Suprapubic skin (tissue), 4 donors: ENCODE data around the gene CYFIP1. TPM values are rescaled to one million over a fixed set of nuclear protein-coding genes. Genes with fewer than 3 reads are reported as not detected.
A peak's percentile ranks its signal among the peaks of the same experiment; 100 is the strongest.

Experiments used
- DNase-seq, 2 donors: peaks; one replicate each; pipeline ENCODE4 v3.0.0-alpha.2; 2019; ENCODE audit warnings: low spot score in 2 of 2
- H3K27ac ChIP-seq: fragments of 200-600 bp; sonication (generic); one replicate; pipeline ENCODE4 v1.5.1; 2019
- H3K27me3 ChIP-seq: fragments of 200-600 bp; sonication (generic); one replicate; pipeline ENCODE4 v1.5.1; 2019
- H3K36me3 ChIP-seq: fragments of 200-600 bp; sonication (generic); one replicate; pipeline ENCODE4 v1.5.1; 2019
- H3K4me1 ChIP-seq: fragments of 200-600 bp; sonication (generic); one replicate; pipeline ENCODE4 v1.5.1; 2019
- H3K4me3 ChIP-seq: fragments of 200-600 bp; sonication (generic); one replicate; pipeline ENCODE4 v1.5.1; 2019; ENCODE audit warnings: mild to moderate bottlenecking
- H3K9me3 ChIP-seq: fragments of 200-600 bp; sonication (generic); one replicate; pipeline ENCODE4 v1.5.1; 2019
- CTCF ChIP-seq, 2 donors: fragments of 200-600 bp in 1 of 2; fragments of 450-650 bp in 1 of 2; sonication (generic) in 1 of 2; IDR thresholded peaks; one replicate each; pipeline ENCODE4 v1.5.1; 2016 to 2019; ENCODE audit warnings: antibody characterized with exemption in 2 of 2, mild to moderate bottlenecking in 1 of 2, moderate library complexity in 1 of 2
- EP300 ChIP-seq: sonication (generic); formaldehyde crosslinking; IDR thresholded peaks from one replicate; pipeline ENCODE4 v1.6.1; 2017; ENCODE audit warnings: antibody characterized with exemption
- POLR2A ChIP-seq, 2 donors: fragments of 450-650 bp; IDR thresholded peaks; one replicate each; pipeline ENCODE4 v1.6.1; 2017; ENCODE audit warnings: antibody characterized with exemption in 2 of 2, mild to moderate bottlenecking in 2 of 2, moderate library complexity in 2 of 2
- POLR2AphosphoS5 ChIP-seq, 3 donors: sonication (generic); formaldehyde crosslinking; IDR thresholded peaks; one replicate each; pipeline ENCODE4 v1.6.1; 2017; ENCODE audit warnings: antibody characterized with exemption in 3 of 3
- whole genome bisulfite sequencing: methylation state at CpG from one replicate; pipeline ENCODE4 v1.1.5; 2018; 5-methylcytosine and 5-hydroxymethylcytosine counted together
- total RNA-seq, 4 donors: library from RNA; depleted of rRNA; stranded (reverse); fragments of >200 nt; gene quantifications; one replicate each; pipeline ENCODE4 v1.1.0, GENCODE V29; 2016

The CYFIP1 gene
- total RNA-seq, 4 donors from 2014 or later, result 77.5 to 106 (median 99.4) TPM

- Histone ChIP-seq H3K27me3 (no peaks in the 10 kb centered on the region), H3K9me3 (no peaks in the 10 kb centered on the region), H3K4me3 (no peak overlapping the region), H3K36me3 (no peaks in the 10 kb centered on the region), H3K4me1 (peaks cover 15% of the 10 kb centered on the region), H3K27ac (no peak overlapping the region)
- no peak for DNase-seq
- 85% methylated on average over 4 of the region's 4 CpGs for WGBS
- TF ChIP-seq EP300 (no peak), POLR2AphosphoS5 (IDR thresholded peaks at IDR 0.05) (no peak), POLR2A (IDR thresholded peaks at IDR 0.05) (no peak), CTCF (IDR thresholded peaks at IDR 0.05) (no peak)
These were observed 6.2 kb downstream of the CYFIP1 start for GRCh38 chr15:22973987-22974386.

- no peaks in the 10 kb centered on the region for H3K36me3 ChIP-seq
- no peak overlapping the region for H3K27ac ChIP-seq
- H3K4me1 ChIP-seq, result peaks cover 12% of the 10 kb centered on the region
- H3K27me3 ChIP-seq, result no peaks in the 10 kb centered on the region
- no peak overlapping the region for H3K4me3 ChIP-seq
- TF ChIP-seq POLR2AphosphoS5 (IDR thresholded peaks at IDR 0.05) (no peak), POLR2A (IDR thresholded peaks at IDR 0.05) (no peak), CTCF (IDR thresholded peaks at IDR 0.05) (no peak), EP300 (no peak)
- 56% methylated on average over 5 of the region's 5 CpGs for WGBS
- peak in 1 of 2 donors; percentile 19 for DNase-seq
- no peaks in the 10 kb centered on the region for H3K9me3 ChIP-seq
These were observed 6.9 kb downstream of the CYFIP1 start for GRCh38 chr15:22973286-22973685.

DNA sequence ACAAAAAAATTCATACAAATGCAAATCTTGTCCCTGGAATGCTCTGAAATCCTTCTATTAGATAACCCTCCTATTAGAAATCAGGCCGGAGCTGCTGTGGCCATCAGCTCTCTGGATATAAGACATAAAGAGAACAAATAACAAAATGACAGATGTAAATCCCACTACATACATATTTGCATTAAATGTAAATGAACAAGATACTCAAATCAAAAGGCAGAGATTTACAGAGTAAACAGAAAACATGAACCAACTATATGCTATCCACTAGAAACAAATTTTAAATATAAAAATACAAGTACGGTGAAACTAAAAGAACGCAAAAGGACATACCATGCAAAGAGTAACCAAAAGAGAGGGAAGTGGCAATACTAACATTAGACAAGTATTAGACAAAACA is 10.7 kb downstream of the CYFIP1 start:
- Histone ChIP-seq H3K27me3 (no peaks in the 10 kb centered on the region), H3K36me3 (peaks cover 4% of the 10 kb centered on the region), H3K27ac (no peak overlapping the region), H3K4me1 (peaks cover 10% of the 10 kb centered on the region), H3K9me3 (no peaks in the 10 kb centered on the region), H3K4me3 (no peak overlapping the region)
- WGBS, result 92% methylated on average over 3 of the region's 3 CpGs
- no peak for TF ChIP-seq EP300
- no peak for TF ChIP-seq POLR2AphosphoS5 (IDR thresholded peaks at IDR 0.05)
- no peak for TF ChIP-seq POLR2A (IDR thresholded peaks at IDR 0.05)
- no peak for DNase-seq

DNA sequence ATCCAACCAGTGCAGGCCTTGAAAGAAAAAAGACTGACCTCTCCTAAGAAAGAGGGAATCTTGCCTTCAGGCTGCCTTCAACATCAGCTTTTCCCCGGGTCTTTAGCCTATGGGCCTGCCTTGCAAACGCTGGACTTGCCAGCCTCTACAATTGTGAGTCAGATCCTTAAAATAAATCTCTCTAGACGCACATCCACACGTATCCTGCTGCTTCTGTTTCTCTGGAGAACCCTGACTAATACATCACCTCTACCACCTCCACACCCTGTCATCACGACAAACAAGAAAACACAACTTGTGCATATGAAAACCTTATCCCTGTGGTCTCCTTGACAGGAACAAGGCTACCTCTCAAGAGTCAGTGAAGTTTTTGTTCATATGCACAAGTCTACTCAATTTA is 11.8 kb downstream of the CYFIP1 start:
- no peak for TF ChIP-seq POLR2AphosphoS5 (IDR thresholded peaks at IDR 0.05)
- no peak for TF ChIP-seq EP300
- no peak for TF ChIP-seq POLR2A (IDR thresholded peaks at IDR 0.05)
- no peak for TF ChIP-seq CTCF (IDR thresholded peaks at IDR 0.05)
- WGBS, result 46% methylated on average over 5 of the region's 5 CpGs
- no peak overlapping the region for H3K27ac ChIP-seq

DNA sequence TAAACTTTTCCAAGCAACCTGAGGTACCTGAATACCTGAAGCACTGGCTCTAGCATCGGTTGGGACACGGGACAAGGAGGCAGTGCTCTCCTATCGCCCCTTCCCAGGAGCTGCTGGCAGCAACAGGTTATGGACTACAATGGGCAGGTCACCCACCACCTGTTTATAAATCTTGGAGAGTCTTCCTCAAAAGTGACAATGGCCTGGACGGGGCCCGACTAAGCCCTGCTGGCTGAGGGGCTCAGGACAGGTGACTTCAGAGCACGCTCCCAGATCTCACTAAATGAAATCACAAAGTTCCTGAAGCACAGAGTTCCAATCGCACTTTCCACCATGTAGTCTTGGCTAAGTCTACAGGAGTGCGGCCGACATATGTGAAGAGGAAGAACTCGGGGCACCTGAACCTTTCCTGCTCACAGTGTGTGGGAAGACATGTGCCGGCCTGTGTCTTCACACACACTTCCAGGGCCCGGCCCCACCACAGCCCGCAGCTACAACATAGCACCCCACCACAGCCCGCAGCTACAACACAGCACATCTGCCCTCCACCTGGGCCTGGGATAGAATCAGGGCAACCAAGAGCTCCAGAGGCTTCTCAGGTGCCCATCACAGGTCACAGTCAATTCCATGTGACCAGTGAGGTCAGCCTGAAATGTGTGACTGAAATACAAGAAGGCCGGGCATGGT is 12.9 kb downstream of the CYFIP1 start:
- no peak for TF ChIP-seq EP300
- no peak for TF ChIP-seq POLR2AphosphoS5 (IDR thresholded peaks at IDR 0.05)
- no peak for TF ChIP-seq CTCF (IDR thresholded peaks at IDR 0.05)
- no peak for TF ChIP-seq POLR2A (IDR thresholded peaks at IDR 0.05)
- peaks cover 23% of the 10 kb centered on the region for H3K4me1 ChIP-seq
- no peak overlapping the region for H3K4me3 ChIP-seq
- no peaks in the 10 kb centered on the region for H3K9me3 ChIP-seq
- DNase-seq, result peak in 1 of 2 donors; percentile 46
- H3K27me3 ChIP-seq, result no peaks in the 10 kb centered on the region
- H3K27ac ChIP-seq, result no peak overlapping the region
- 84% methylated on average over 14 of the region's 15 CpGs for WGBS
- H3K36me3 ChIP-seq, result peaks cover 4% of the 10 kb centered on the region

More for the DNA sequence above, 11.8 kb downstream of the CYFIP1 start:
- Histone ChIP-seq H3K27me3 (no peaks in the 10 kb centered on the region), H3K9me3 (no peaks in the 10 kb centered on the region), H3K4me3 (no peak overlapping the region), H3K36me3 (peaks cover 4% of the 10 kb centered on the region), H3K4me1 (peaks cover 21% of the 10 kb centered on the region)
- DNase-seq, result peak in 1 of 2 donors; percentile 8
